Fibroblast of the conjunctiva (primary cell): Measurements from ENCODE around the gene FNDC5.
A peak's percentile ranks its signal among the peaks of the same experiment; 100 is the strongest.

Source experiments
- DNase-seq: peaks from one replicate; pipeline ENCODE4 v3.0.0-alpha.2; 2010; ENCODE audit warnings: low read depth

Gene FNDC5

GRCh38 chr1:32813941-32814739 is 56.6 kb downstream of the FNDC5 start:
- peak; percentile 17 for DNase-seq
